Fibroblast of lung (primary cell): ENCODE measurements around the gene MPRIP. TPM values are rescaled to one million over a fixed set of nuclear protein-coding genes. Genes with fewer than 3 reads are reported as not detected.
"Not testable (repeated sequence)": the region's sequence is repeated elsewhere in the genome, so short reads cannot be mapped to it uniquely, and the experiment has no call there.

Experiments used
- DNase-seq, 2 donors: peaks; one replicate each; pipeline versions ENCODE4 v3.0.0 to v3.0.0-alpha.2; 2010; ENCODE audit warnings: low read depth in 2 of 2
- H2AFZ ChIP-seq: 2 replicates; pipeline ENCODE4 v1.5.1; 2012; ENCODE audit warnings: low read length, control low read depth, inconsistent platforms
- H3K27ac ChIP-seq: 2 replicates; pipeline ENCODE4 v1.5.1; 2011; ENCODE audit warnings: low read length, control low read depth; ENCODE audit not compliant: insufficient read depth
- H3K27me3 ChIP-seq: 2 replicates; pipeline ENCODE4 v1.5.1; 2011; ENCODE audit warnings: mild to moderate bottlenecking, low read length; ENCODE audit not compliant: control insufficient read depth, insufficient read depth
- H3K36me3 ChIP-seq: 2 replicates; pipeline ENCODE4 v1.5.1; 2011; ENCODE audit warnings: low read length; ENCODE audit not compliant: control insufficient read depth, insufficient read depth
- H3K4me1 ChIP-seq: 2 replicates; pipeline ENCODE4 v1.5.1; 2011; ENCODE audit warnings: low read length; ENCODE audit not compliant: control insufficient read depth, insufficient read depth; ENCODE audit errors: extremely low read depth
- H3K4me2 ChIP-seq: 2 replicates; pipeline ENCODE4 v1.5.1; 2011; ENCODE audit warnings: low read length, control low read depth; ENCODE audit not compliant: insufficient read depth; ENCODE audit errors: extremely low read depth
- H3K4me3 ChIP-seq, 4 experiments: fragments of 200-600 bp in 1 of 4; sonication (generic) in 1 of 4; replicated peaks in 1 of 4; 2 replicates each; pipeline ENCODE4 v1.5.1; 2011 to 2016; ENCODE audit warnings: low read length in 4 of 4, low read depth in 3 of 4, mild to moderate bottlenecking in 3 of 4, control low read depth in 2 of 4, inconsistent platforms in 1 of 4, mixed read lengths in 1 of 4; ENCODE audit not compliant: insufficient read depth in 1 of 4; ENCODE audit errors: control extremely low read depth in 1 of 4
- H3K79me2 ChIP-seq: 2 replicates; pipeline ENCODE4 v1.5.1; 2012; ENCODE audit warnings: mild to moderate bottlenecking, low read length, inconsistent platforms; ENCODE audit not compliant: control insufficient read depth, insufficient read depth
- H3K9ac ChIP-seq: 2 replicates; pipeline ENCODE4 v1.5.1; 2011; ENCODE audit warnings: mild to moderate bottlenecking, low read length, control low read depth; ENCODE audit not compliant: insufficient read depth
- H3K9me3 ChIP-seq: 2 replicates; pipeline ENCODE4 v1.5.1; 2012; ENCODE audit warnings: low read depth, low read length; ENCODE audit not compliant: control insufficient read depth, insufficient read depth
- H4K20me1 ChIP-seq: 2 replicates; pipeline ENCODE4 v1.5.1; 2011; ENCODE audit warnings: low read length; ENCODE audit not compliant: control insufficient read depth, insufficient read depth; ENCODE audit errors: extremely low read depth
- EZH2 ChIP-seq: IDR thresholded peaks from 2 replicates; pipeline ENCODE4 v1.5.1; 2012; ENCODE audit warnings: low read length, control low read depth, mild to moderate bottlenecking; ENCODE audit errors: missing control alignments
- polyA plus RNA-seq, 2 donors: library from polyadenylated mRNA; depleted of rRNA in 1 of 2; stranded (reverse) in 1 of 2; unstranded in 1 of 2; fragments of >200 nt; gene quantifications; 2 replicates each; pipeline ENCODE4 v1.2.1, GENCODE V29; 2011 to 2012; ENCODE audit warnings: missing spikeins in 1 of 2
- total RNA-seq: library from RNA; depleted of rRNA; stranded (reverse); fragments of >200 nt; gene quantifications from 2 replicates; pipeline ENCODE4 v1.2.1, GENCODE V29; 2014
- TF ChIP-seq, protein P1 (sequence below), 2 donors: IDR thresholded peaks in 1 of 2; conservative IDR thresholded peaks in 1 of 2; 1 replicate in 1 of 2; 2 replicates in 1 of 2; pipeline ENCODE4 v1.5.1; 2011 to 2012; ENCODE audit warnings: low read length in 2 of 2, control low read depth in 1 of 2, inconsistent platforms in 1 of 2, low read depth in 1 of 2, mild to moderate bottlenecking in 1 of 2

The MPRIP gene
- total and polyA plus RNA-seq, 2 donors (not counting 1 experiment from before 2014, with no cell fraction given), result 104 to 124 TPM

DNA sequence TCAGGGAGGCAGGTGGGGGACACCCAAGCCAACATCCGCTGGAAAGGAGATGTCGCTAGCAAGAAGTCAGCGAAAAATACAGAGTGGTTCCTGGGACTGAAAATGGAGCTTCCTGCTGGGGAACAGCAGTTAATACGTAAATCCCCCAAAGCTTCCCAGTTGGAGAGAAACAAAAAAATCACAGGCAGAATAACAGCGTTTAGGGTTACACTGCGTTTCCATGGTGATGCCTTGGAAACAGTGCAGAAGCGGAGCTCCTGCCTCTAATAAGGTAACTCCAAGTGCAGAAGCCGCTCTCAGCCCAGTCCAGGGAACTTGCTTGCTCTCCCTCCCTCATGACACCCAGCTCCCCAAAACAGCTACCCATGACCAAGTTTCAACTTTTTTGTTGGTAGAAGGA is 90.5 kb downstream of the MPRIP start:
- TF ChIP-seq EZH2, result no peak
- TF ChIP-seq, protein P1, sequence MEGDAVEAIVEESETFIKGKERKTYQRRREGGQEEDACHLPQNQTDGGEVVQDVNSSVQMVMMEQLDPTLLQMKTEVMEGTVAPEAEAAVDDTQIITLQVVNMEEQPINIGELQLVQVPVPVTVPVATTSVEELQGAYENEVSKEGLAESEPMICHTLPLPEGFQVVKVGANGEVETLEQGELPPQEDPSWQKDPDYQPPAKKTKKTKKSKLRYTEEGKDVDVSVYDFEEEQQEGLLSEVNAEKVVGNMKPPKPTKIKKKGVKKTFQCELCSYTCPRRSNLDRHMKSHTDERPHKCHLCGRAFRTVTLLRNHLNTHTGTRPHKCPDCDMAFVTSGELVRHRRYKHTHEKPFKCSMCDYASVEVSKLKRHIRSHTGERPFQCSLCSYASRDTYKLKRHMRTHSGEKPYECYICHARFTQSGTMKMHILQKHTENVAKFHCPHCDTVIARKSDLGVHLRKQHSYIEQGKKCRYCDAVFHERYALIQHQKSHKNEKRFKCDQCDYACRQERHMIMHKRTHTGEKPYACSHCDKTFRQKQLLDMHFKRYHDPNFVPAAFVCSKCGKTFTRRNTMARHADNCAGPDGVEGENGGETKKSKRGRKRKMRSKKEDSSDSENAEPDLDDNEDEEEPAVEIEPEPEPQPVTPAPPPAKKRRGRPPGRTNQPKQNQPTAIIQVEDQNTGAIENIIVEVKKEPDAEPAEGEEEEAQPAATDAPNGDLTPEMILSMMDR (conservative IDR thresholded peaks at IDR 0.05 in 1 of 2, IDR thresholded peaks at IDR 0.05 in 1 of 2; ENCODE audit: low read depth in 1 of 2, low read length in 2 of 2), result no peak
- peaks cover 2% of the 10 kb centered on the region for H3K79me2 ChIP-seq
- H2AFZ ChIP-seq, result no peak overlapping the region
- H3K4me3 ChIP-seq, result no peak overlapping the region
- H3K27me3 ChIP-seq, result no peaks in the 10 kb centered on the region
- peaks cover 26% of the 10 kb centered on the region for H3K36me3 ChIP-seq
- H3K27ac ChIP-seq, result no peak overlapping the region
- H4K20me1 ChIP-seq, result no peaks in the 10 kb centered on the region
- H3K4me2 ChIP-seq, result no peak overlapping the region
- no peak overlapping the region for H3K9ac ChIP-seq
- DNase-seq, result no peak
- no peaks in the 10 kb centered on the region for H3K4me1 ChIP-seq
- H3K9me3 ChIP-seq, result no peaks in the 10 kb centered on the region

DNA sequence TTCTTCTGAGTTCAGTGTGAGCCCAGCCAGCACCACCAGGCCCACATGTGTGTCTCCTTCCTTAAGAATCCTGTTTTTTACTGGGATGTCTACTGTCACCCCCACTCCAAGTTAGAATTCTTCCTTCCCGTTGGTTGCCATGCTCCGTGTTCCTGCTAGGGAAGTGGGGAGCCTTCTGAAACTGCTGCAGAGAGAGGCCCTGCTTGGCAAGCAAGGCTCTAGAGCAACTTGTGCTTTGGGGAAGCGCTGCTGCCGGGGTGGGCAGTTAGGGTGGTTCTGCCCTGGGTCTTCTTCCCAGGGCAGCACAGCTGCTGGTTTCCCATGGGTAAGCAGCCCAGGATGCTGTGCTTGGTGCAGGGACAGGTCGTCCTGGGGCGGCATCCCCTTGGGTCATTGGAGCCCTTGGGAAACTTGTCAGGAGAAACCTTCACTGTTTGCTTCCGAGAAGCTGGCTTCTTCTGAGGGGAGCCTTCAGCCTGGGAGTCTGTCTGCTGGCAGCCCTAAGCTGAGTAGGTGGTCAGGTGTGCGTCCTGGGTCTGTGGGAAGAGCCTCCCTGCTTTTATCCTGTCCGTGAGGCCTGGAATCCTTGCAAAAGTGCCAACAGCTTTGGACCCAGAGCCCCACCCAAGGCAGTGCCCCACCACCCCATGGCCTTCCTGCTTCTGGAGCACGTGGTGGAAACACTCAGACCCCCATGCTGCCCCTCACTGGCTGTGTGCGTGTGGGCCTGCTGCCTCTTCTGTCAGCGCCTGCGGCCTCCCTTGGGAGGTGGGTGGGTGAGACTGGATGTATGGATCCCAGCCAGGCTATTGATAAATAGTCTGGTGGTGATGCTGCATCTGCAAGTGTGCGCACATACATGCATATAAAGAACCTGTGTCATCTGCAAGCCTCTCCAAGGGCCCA is 92.0 kb downstream of the MPRIP start:
- no peaks in the 10 kb centered on the region for H3K79me2 ChIP-seq
- no peak overlapping the region for H3K4me2 ChIP-seq
- H2AFZ ChIP-seq, result no peak overlapping the region
- H3K9me3 ChIP-seq, result no peaks in the 10 kb centered on the region
- no peaks in the 10 kb centered on the region for H3K4me1 ChIP-seq
- no peak for DNase-seq
- H4K20me1 ChIP-seq, result no peaks in the 10 kb centered on the region
- H3K4me3 ChIP-seq, result no peak overlapping the region
- no peak for TF ChIP-seq EZH2
- TF ChIP-seq, protein P1 (conservative IDR thresholded peaks at IDR 0.05 in 1 of 2, IDR thresholded peaks at IDR 0.05 in 1 of 2; ENCODE audit: low read depth in 1 of 2, low read length in 2 of 2), result no peak
- peaks cover 25% of the 10 kb centered on the region for H3K36me3 ChIP-seq
- no peaks in the 10 kb centered on the region for H3K27me3 ChIP-seq
- no peak overlapping the region for H3K27ac ChIP-seq
- H3K9ac ChIP-seq, result no peak overlapping the region

DNA sequence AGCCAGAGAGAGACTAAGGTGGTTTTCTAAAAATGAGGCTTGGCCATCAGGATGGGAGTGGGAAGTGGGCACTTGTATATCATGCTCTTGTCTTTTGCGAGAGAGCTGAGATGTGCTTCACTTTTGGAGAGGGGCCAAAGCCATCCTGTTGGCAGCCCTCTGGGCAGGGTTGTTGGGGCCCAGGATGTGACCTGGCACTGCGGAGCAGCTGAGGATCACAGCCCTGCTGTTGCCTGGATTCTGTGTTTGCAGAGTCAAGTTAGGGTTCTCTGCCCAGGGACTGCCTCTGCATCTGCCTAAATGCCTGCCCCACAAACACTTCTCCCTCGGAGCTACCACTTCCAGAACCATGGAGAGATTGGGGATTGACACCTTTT is 92.7 kb downstream of the MPRIP start:
- H3K36me3 ChIP-seq, result peaks cover 24% of the 10 kb centered on the region
- TF ChIP-seq EZH2, result no peak

GRCh38 chr17:17136221-17136620 is 94.0 kb downstream of the MPRIP start:
- H3K27me3 ChIP-seq, H4K20me1 ChIP-seq, H3K4me1 ChIP-seq, H3K4me2 ChIP-seq, H3K9ac ChIP-seq, H3K4me3 ChIP-seq, DNase-seq, H2AFZ ChIP-seq, H3K79me2 ChIP-seq, H3K27ac ChIP-seq, H3K9me3 ChIP-seq: not testable (repeated sequence)
- H3K36me3 ChIP-seq, result peaks cover 17% of the 10 kb centered on the region

More for the DNA sequence above, 92.7 kb downstream of the MPRIP start:
- no peak overlapping the region for H3K27ac ChIP-seq
- no peak overlapping the region for H3K9ac ChIP-seq
- no peak overlapping the region for H3K4me2 ChIP-seq
- no peak for DNase-seq
- no peaks in the 10 kb centered on the region for H4K20me1 ChIP-seq
- no peaks in the 10 kb centered on the region for H3K9me3 ChIP-seq
- H3K27me3 ChIP-seq, result no peaks in the 10 kb centered on the region
- no peak overlapping the region for H3K4me3 ChIP-seq
- H3K79me2 ChIP-seq, result no peaks in the 10 kb centered on the region
- no peak overlapping the region for H2AFZ ChIP-seq
- H3K4me1 ChIP-seq, result peaks cover 2% of the 10 kb centered on the region
